ENCODE results near the gene ABCC8. TPM values are rescaled to one million over a fixed set of nuclear protein-coding genes. Genes with fewer than 3 reads are reported as not detected.

ABCC8 gene
- total RNA-seq, 1 donor, result not detected

DNA sequence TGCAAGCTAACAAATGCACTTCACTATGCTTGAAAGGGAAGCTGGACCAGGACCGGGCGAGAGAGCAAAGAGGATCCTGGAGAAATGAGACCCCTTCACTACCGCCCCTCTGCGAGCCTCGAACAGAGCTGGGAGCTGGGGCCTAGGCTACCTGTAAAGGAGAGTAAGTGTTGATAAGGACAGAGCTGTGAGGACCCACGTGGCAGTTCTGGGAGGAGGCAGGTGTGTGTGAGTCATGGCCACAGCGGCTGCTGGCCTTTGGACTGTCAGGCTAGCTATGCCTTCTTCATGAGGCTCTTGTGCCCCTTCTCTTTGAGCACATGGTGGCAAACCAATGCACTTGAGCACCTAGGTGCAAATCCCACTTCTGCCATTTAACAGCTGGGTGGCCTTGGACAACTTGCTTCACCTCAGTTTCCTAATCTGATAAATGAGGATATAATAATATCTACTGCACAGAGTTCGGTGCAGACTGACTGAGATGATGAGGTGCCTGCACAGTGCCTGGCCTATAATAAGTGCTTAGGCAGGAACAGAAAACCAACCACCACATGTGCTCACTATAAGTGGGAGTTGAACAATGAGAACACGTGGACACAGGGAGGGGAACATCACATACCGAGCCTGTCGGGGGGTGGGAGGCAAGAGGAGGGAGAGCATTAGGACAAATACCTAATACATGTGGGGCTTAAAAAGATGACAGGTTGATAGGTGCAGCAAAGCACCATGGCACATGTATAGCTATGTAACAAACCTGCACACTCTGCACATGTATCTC, 52.9 kb downstream of the ABCC8 start:
- Histone ChIP-seq H4K20me1 (ENCODE audit: insufficient read depth, low read length) (no peaks in the 10 kb centered on the region), H3K36me3 (ENCODE audit: insufficient read depth, low read length) (no peaks in the 10 kb centered on the region), H3K79me2 (ENCODE audit: insufficient read depth, low read length) (no peaks in the 10 kb centered on the region), H3K4me3 (ENCODE audit: insufficient read depth, low read length) (no peak overlapping the region), H3K27ac (ENCODE audit: low read depth, low read length) (no peak overlapping the region), H3K27me3 (ENCODE audit: insufficient read depth, low read length) (peaks cover 14% of the 10 kb centered on the region), H3K4me1 (ENCODE audit: insufficient read depth, low read length) (no peaks in the 10 kb centered on the region), H2AFZ (ENCODE audit: low read length) (no peak overlapping the region), H3K4me2 (ENCODE audit: insufficient read depth, low read length) (no peak overlapping the region), H3K9me3 (ENCODE audit: low read depth, low read length) (no peaks in the 10 kb centered on the region)
- TF ChIP-seq, protein P1, sequence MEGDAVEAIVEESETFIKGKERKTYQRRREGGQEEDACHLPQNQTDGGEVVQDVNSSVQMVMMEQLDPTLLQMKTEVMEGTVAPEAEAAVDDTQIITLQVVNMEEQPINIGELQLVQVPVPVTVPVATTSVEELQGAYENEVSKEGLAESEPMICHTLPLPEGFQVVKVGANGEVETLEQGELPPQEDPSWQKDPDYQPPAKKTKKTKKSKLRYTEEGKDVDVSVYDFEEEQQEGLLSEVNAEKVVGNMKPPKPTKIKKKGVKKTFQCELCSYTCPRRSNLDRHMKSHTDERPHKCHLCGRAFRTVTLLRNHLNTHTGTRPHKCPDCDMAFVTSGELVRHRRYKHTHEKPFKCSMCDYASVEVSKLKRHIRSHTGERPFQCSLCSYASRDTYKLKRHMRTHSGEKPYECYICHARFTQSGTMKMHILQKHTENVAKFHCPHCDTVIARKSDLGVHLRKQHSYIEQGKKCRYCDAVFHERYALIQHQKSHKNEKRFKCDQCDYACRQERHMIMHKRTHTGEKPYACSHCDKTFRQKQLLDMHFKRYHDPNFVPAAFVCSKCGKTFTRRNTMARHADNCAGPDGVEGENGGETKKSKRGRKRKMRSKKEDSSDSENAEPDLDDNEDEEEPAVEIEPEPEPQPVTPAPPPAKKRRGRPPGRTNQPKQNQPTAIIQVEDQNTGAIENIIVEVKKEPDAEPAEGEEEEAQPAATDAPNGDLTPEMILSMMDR (IDR thresholded peaks at IDR 0.05; ENCODE audit: extremely low read depth, low read depth, low read length), result no peak
- DNase-seq (ENCODE audit: insufficient read length, low spot score, missing footprints), result no peak

DNA sequence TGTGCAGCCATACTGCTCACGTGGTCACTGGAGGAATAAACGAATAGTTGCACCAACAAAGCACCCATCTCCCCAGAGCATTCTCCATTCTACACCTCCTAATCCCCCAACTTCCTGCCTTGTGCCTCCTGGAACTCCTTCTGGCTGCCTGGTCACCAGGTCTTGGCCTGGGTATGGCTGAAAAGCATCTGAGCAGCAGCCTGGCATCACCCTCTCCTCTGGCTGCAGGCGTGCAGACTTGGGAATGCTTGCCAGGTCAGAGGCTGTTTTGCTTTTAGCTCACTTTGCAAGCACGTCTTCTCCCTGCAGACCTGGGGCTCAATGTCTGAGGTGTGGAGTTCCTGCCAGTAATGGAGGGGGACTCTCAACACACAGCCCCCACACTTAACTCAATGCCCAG, 54.9 kb downstream of the ABCC8 start:
- TF ChIP-seq, protein P1 (IDR thresholded peaks at IDR 0.05; ENCODE audit: extremely low read depth, low read depth, low read length), result no peak
- H3K27me3 ChIP-seq (ENCODE audit: insufficient read depth, low read length), result peaks cover 19% of the 10 kb centered on the region
- no peak overlapping the region for H3K4me3 ChIP-seq (ENCODE audit: insufficient read depth, low read length)
- no peaks in the 10 kb centered on the region for H3K9me3 ChIP-seq (ENCODE audit: low read depth, low read length)
- H3K79me2 ChIP-seq (ENCODE audit: insufficient read depth, low read length), result no peaks in the 10 kb centered on the region
- H3K27ac ChIP-seq (ENCODE audit: low read depth, low read length), result no peak overlapping the region
- DNase-seq (ENCODE audit: insufficient read length, low spot score, missing footprints), result no peak
- H2AFZ ChIP-seq (ENCODE audit: low read length), result no peak overlapping the region
- no peaks in the 10 kb centered on the region for H3K36me3 ChIP-seq (ENCODE audit: insufficient read depth, low read length)
- H3K4me1 ChIP-seq (ENCODE audit: insufficient read depth, low read length), result no peaks in the 10 kb centered on the region
- H3K4me2 ChIP-seq (ENCODE audit: insufficient read depth, low read length), result no peak overlapping the region
- no peaks in the 10 kb centered on the region for H4K20me1 ChIP-seq (ENCODE audit: insufficient read depth, low read length)

DNA sequence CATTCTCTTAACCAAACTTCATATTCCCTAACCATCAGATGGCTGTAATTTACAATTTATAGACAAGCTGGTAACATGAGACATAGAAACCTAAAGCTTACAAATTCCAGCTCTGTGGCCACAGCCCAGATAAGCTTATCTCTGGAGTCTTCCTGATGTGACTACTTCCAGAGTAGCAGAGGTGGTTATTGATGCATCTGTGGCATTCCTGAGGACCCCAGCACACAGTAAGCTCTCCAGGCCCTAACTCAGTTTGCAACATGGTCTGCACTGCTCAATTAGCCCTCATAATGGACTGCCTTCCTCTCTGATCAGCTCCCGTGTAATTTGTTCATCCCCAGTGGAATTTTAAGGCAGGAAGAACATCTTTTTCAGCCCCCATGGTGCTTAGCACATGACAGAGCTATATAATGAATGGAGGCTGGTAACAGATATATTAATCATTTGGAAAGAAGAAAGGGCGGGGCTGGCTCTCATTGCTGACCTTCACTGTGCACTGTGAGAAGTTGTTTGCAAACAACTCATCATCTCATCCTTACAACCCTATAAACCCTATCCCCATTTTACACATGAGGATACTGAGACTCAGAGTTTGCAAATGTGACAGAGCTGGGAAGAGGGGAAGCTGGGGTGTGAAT, 58.1 kb downstream of the ABCC8 start:
- no peak overlapping the region for H2AFZ ChIP-seq (ENCODE audit: low read length)

DNA sequence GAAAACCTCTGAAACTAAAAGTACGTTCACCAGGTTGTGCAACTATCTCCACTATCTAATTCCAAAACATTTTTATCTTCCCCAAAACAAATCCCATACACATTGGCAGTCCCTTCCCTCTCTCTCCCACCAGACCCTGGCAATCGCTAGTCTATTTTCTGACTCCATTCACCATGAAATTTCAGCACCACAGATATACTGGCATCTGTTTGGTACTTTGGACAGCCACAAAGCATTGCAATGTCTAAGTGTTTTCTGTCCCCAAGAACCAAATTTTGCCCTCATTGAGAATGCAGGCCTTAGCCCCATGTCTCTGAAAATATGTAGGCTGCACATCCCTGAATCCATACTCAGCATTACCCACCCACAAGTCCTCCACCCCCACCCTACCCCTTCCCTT, 60.2 kb downstream of the ABCC8 start:
- no peak overlapping the region for H2AFZ ChIP-seq (ENCODE audit: low read length)
- no peak overlapping the region for H3K4me2 ChIP-seq (ENCODE audit: insufficient read depth, low read length)
- H3K79me2 ChIP-seq (ENCODE audit: insufficient read depth, low read length), result no peaks in the 10 kb centered on the region
- H3K4me1 ChIP-seq (ENCODE audit: insufficient read depth, low read length), result no peaks in the 10 kb centered on the region
- H3K4me3 ChIP-seq (ENCODE audit: insufficient read depth, low read length), result no peak overlapping the region
- TF ChIP-seq, protein P1 (IDR thresholded peaks at IDR 0.05; ENCODE audit: extremely low read depth, low read depth, low read length), result no peak
- DNase-seq (ENCODE audit: insufficient read length, low spot score, missing footprints), result no peak
- H3K36me3 ChIP-seq (ENCODE audit: insufficient read depth, low read length), result no peaks in the 10 kb centered on the region
- H3K9me3 ChIP-seq (ENCODE audit: low read depth, low read length), result no peaks in the 10 kb centered on the region
- peaks cover 30% of the 10 kb centered on the region for H3K27me3 ChIP-seq (ENCODE audit: insufficient read depth, low read length)
- no peaks in the 10 kb centered on the region for H4K20me1 ChIP-seq (ENCODE audit: insufficient read depth, low read length)
- H3K27ac ChIP-seq (ENCODE audit: low read depth, low read length), result no peak overlapping the region

More for the DNA sequence above, 58.1 kb downstream of the ABCC8 start:
- TF ChIP-seq, protein P1 (IDR thresholded peaks at IDR 0.05; ENCODE audit: extremely low read depth, low read depth, low read length), result no peak
- no peaks in the 10 kb centered on the region for H3K4me1 ChIP-seq (ENCODE audit: insufficient read depth, low read length)
- H3K9me3 ChIP-seq (ENCODE audit: low read depth, low read length), result no peaks in the 10 kb centered on the region
- H3K4me2 ChIP-seq (ENCODE audit: insufficient read depth, low read length), result no peak overlapping the region
- no peak for DNase-seq (ENCODE audit: insufficient read length, low spot score, missing footprints)
- no peak overlapping the region for H3K27ac ChIP-seq (ENCODE audit: low read depth, low read length)
- peaks cover 26% of the 10 kb centered on the region for H3K27me3 ChIP-seq (ENCODE audit: insufficient read depth, low read length)
- H4K20me1 ChIP-seq (ENCODE audit: insufficient read depth, low read length), result no peaks in the 10 kb centered on the region
- no peak overlapping the region for H3K4me3 ChIP-seq (ENCODE audit: insufficient read depth, low read length)
- no peaks in the 10 kb centered on the region for H3K36me3 ChIP-seq (ENCODE audit: insufficient read depth, low read length)
- H3K79me2 ChIP-seq (ENCODE audit: insufficient read depth, low read length), result no peaks in the 10 kb centered on the region
